Endothelial cell of umbilical vein (primary cell): ENCODE data around the gene SLC14A1. TPM values are rescaled to one million over a fixed set of nuclear protein-coding genes. Genes with fewer than 3 reads are reported as not detected.

Experiments used
- BruUV-seq: library from RNA; stranded (reverse); fragments of 400-500 nt; replicated peaks from 2 replicates; lab custom pipeline; 2021; lab: Mats Ljungman, UMichigan
- CTCF ChIA-PET: fragments of 300-600, 350-600 bp; sonication (Branson Sonifier 250); formaldehyde crosslinking; loops from one replicate; lab custom pipeline; 2021; ENCODE audit warnings: antibody characterized with exemption, inconsistent platforms; lab: Charles Lee
- POLR2A ChIA-PET: fragments of 300-600, 350-600 bp; sonication (Branson Sonifier 250); formaldehyde crosslinking; loops from one replicate; lab custom pipeline; 2021; ENCODE audit warnings: antibody characterized with exemption, inconsistent platforms; lab: Charles Lee
- DNase-seq: peaks from one replicate; pipeline ENCODE4 v3.0.0-alpha.2; 2011; ENCODE audit warnings: low read depth, low spot score
- FAIRE-seq: peaks from 2 replicates; lab custom pipeline; 2011; peaks lifted over from hg19 to GRCh38; lab: Jason Lieb, UNC
- H2AFZ ChIP-seq: 2 replicates; pipeline ENCODE4 v1.6.0; 2012; ENCODE audit warnings: low read depth, low read length, control low read depth, inconsistent platforms
- H3K27ac ChIP-seq: 2 replicates; pipeline ENCODE4 v1.5.1; 2011; ENCODE audit warnings: low read depth, mild to moderate bottlenecking, control low read depth, low read length, moderate library complexity; ENCODE audit not compliant: insufficient read depth
- H3K27me3 ChIP-seq, 2 experiments: 2 replicates each; pipeline versions ENCODE4 v1.6.0 to v1.6.1; 2011; ENCODE audit warnings: low read length in 2 of 2, mixed read lengths in 1 of 2; ENCODE audit not compliant: control insufficient read depth in 2 of 2, insufficient read depth in 2 of 2
- H3K36me3 ChIP-seq, 2 experiments: 2 replicates in 1 of 2; 3 replicates in 1 of 2; pipeline ENCODE4 v1.5.1; 2011; ENCODE audit warnings: low read length in 2 of 2, mild to moderate bottlenecking in 1 of 2, moderate library complexity in 1 of 2; ENCODE audit not compliant: control insufficient read depth in 2 of 2, insufficient read depth in 2 of 2; ENCODE audit errors: extremely low read depth in 1 of 2
- H3K4me1 ChIP-seq: 3 replicates; pipeline ENCODE4 v1.5.1; 2011; ENCODE audit warnings: mild to moderate bottlenecking, low read length; ENCODE audit not compliant: control insufficient read depth, insufficient read depth; ENCODE audit errors: extremely low read depth
- H3K4me2 ChIP-seq: 2 replicates; pipeline ENCODE4 v1.6.1; 2011; ENCODE audit warnings: low read length, control low read depth, mixed read lengths; ENCODE audit not compliant: insufficient read depth
- H3K4me3 ChIP-seq, 3 experiments: fragments of 200-600 bp in 1 of 3; sonication (generic), shearing (Covaris generic) in 1 of 3; replicated peaks in 1 of 3; 2 replicates each; pipeline ENCODE4 v1.5.1; 2011 to 2016; ENCODE audit warnings: control low read depth in 3 of 3, low read length in 3 of 3, mild to moderate bottlenecking in 2 of 3, inconsistent platforms in 1 of 3, low read depth in 1 of 3, moderate library complexity in 1 of 3; ENCODE audit not compliant: insufficient read depth in 1 of 3
- H3K79me2 ChIP-seq: 2 replicates; pipeline ENCODE4 v1.6.0; 2012; ENCODE audit warnings: low read length, inconsistent platforms; ENCODE audit not compliant: control insufficient read depth, insufficient read depth
- H3K9ac ChIP-seq: replicated peaks from 2 replicates; pipeline ENCODE3; 2011; ENCODE audit warnings: low read length, control low read depth; ENCODE audit not compliant: insufficient read depth; ENCODE audit errors: extremely low read depth
- H3K9me1 ChIP-seq: replicated peaks from 3 replicates; pipeline ENCODE4 v1.6.0; 2011; ENCODE audit warnings: mild to moderate bottlenecking, low read length; ENCODE audit not compliant: control insufficient read depth, insufficient read depth; ENCODE audit errors: extremely low read depth
- H3K9me3 ChIP-seq: replicated peaks from 2 replicates; pipeline ENCODE4 v1.5.1; 2012; ENCODE audit warnings: low read length, inconsistent platforms; ENCODE audit not compliant: control insufficient read depth, insufficient read depth
- H4K20me1 ChIP-seq: replicated peaks from 2 replicates; pipeline ENCODE3; 2011; ENCODE audit warnings: mild to moderate bottlenecking, low read length; ENCODE audit not compliant: control insufficient read depth, insufficient read depth; ENCODE audit errors: extremely low read depth
- EZH2 ChIP-seq: IDR thresholded peaks from 2 replicates; pipeline ENCODE4 v1.6.1; 2012; ENCODE audit warnings: borderline replicate concordance, low read depth, mild to moderate bottlenecking, moderate library complexity, low read length, inconsistent platforms; ENCODE audit not compliant: severe bottlenecking
- FOS ChIP-seq: IDR thresholded peaks from 2 replicates; pipeline ENCODE4 v1.6.1; 2011; ENCODE audit warnings: mild to moderate bottlenecking, low read length, moderate library complexity, borderline replicate concordance; ENCODE audit not compliant: insufficient read depth
- GATA2 ChIP-seq: IDR thresholded peaks from 2 replicates; pipeline ENCODE4 v1.7.0; 2011; ENCODE audit warnings: low read depth, mild to moderate bottlenecking, moderate library complexity, mixed read lengths, low read length; ENCODE audit not compliant: insufficient read length, insufficient read depth
- JUN ChIP-seq: IDR thresholded peaks from 2 replicates; pipeline ENCODE4 v1.6.1; 2011; ENCODE audit warnings: borderline replicate concordance, low read depth; ENCODE audit not compliant: insufficient read length, insufficient read depth
- MYC ChIP-seq: IDR thresholded peaks from one replicate; pipeline ENCODE4 v1.6.1; 2011; ENCODE audit warnings: mild to moderate bottlenecking, low read depth, low read length
- POLR2A ChIP-seq: IDR thresholded peaks from 2 replicates; pipeline ENCODE4 v1.6.1; 2012; ENCODE audit warnings: low read depth, mild to moderate bottlenecking, control low read depth, low read length
- POLR2AphosphoS5 ChIP-seq: IDR thresholded peaks from 2 replicates; pipeline ENCODE4 v1.6.1; 2012; ENCODE audit warnings: low read depth, mild to moderate bottlenecking, control low read depth, low read length, moderate library complexity; ENCODE audit not compliant: insufficient read depth
- dilution Hi-C: fragments of 300-500 bp; cut with MboI; formaldehyde crosslinking; loops from one replicate; pipeline ENCODE4 v1.15.0; 2019; ENCODE audit warnings: low sequenced_read_pairs; ENCODE audit not compliant: extremely low pct_ligation_motif_present
- intact Hi-C: fragments of 100-400 bp; cut with micrococcal nuclease; formaldehyde crosslinking; loops from one replicate; pipeline ENCODE4 v1.10.0; 2022
- polyA plus RNA-seq, 4 experiments: library from polyadenylated mRNA; depleted of rRNA in 3 of 4; stranded (reverse) in 3 of 4; unstranded in 1 of 4; fragments of >200 nt; gene quantifications; 2 replicates each; pipeline versions ENCODE4 v1.2.1 to v1.2.3, GENCODE V29; 2011 to 2012; ENCODE audit warnings: missing spikeins in 1 of 4
- total RNA-seq: library from RNA; stranded (reverse); gene quantifications from 2 replicates; pipeline ENCODE4 v1.2.3, GENCODE V29; 2021
- TF ChIP-seq, protein P1 (sequence below), 2 donors: IDR thresholded peaks; 1 replicate in 1 of 2; 2 replicates in 1 of 2; pipeline ENCODE4 v1.5.1; 2011; ENCODE audit warnings: low read length in 2 of 2, mild to moderate bottlenecking in 2 of 2, moderate library complexity in 2 of 2, control low read depth in 1 of 2, inconsistent platforms in 1 of 2, low read depth in 1 of 2; ENCODE audit not compliant: insufficient read depth in 1 of 2; ENCODE audit errors: extremely low read depth in 1 of 2
- TF ChIP-seq, protein P2 (sequence below): IDR thresholded peaks from 2 replicates; pipeline ENCODE4 v1.6.1; 2011; ENCODE audit not compliant: insufficient read depth, insufficient read length

The SLC14A1 gene
- total and polyA plus RNA-seq, 2 donors (not counting 3 experiments of a cell fraction or from before 2014, with no cell fraction given): not detected

DNA sequence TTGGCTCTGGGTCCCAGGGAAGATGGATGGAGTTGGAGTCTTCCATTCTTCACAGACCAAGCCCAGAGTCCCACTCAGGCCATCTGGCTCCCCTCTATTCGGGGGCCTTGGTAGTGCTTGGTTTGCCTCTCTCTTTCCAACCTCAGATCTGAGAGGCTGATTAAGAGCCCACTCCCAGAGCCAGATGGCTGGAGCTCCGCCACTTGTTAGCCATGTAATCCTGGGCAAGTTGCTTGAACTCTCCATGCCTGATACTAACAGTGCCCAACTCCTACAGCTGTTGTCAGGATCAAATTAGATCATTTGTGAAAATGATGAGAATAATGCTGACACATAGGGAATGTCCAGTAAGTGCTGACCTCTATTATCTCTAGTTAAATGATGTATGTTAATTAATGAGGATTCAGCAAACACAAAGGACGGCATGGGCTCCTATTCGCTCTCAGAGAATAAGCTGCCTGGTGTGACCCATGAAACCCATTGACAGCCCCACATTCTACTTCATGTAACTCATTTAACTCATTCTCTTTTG is 46.6 kb upstream of the SLC14A1 start:
- H3K9ac ChIP-seq: no peak overlapping the region
- intact Hi-C loops: no loop called here
- CTCF ChIA-PET: interaction anchor here (1.2 to 1.6 kb wide), 2 partner anchors 203 to 396 kb away, joined by 5 read pairs; no protein-coding TSS in a partner anchor

DNA sequence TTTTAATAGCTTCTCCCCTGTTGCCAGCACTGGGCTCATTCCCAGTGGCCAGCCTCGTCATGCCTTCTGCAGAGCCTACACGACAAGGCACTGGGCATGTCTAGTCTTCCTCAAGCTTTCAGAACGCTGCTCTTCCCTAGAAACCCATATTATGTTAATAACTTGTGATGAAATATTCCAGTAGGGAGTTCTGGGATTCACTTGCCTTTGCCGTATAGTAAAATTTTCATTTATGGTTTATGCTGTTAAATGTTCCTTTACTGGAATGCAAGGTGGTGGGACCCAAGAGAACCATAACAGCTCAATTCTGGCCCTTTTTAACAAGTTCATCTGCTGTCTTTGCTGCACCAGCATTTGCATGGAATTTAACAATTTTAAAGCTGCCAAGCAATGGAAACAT is 45.5 kb upstream of the SLC14A1 start:
- POLR2A ChIA-PET: no interaction called here
- CTCF ChIA-PET: interaction anchor here (1.4 to 1.6 kb wide), 2 partner anchors 14 to 202 kb away, joined by 3 to 5 read pairs; no protein-coding TSS in a partner anchor
- H2AFZ ChIP-seq: no peak overlapping the region

More for the DNA sequence above, 46.6 kb upstream of the SLC14A1 start:
- H3K9me1 ChIP-seq: no peaks in the 10 kb centered on the region
- no peaks in the 10 kb centered on the region for H3K36me3 ChIP-seq
- no peak overlapping the region for H3K4me3 ChIP-seq
- dilution Hi-C loops: no loop called here
- TF ChIP-seq POLR2AphosphoS5: no peak
- no peak for FAIRE-seq
- POLR2A ChIA-PET: no interaction called here
- no peaks in the 10 kb centered on the region for H3K79me2 ChIP-seq
- H3K4me1 ChIP-seq: no peaks in the 10 kb centered on the region
- H3K27ac ChIP-seq: no peak overlapping the region
- H3K27me3 ChIP-seq: peaks cover 2 to 6% of the 10 kb centered on the region in 2 experiments
- BruUV-seq: no TSS peak
- no peaks in the 10 kb centered on the region for H3K9me3 ChIP-seq
- DNase-seq: no peak
- no peak overlapping the region for H3K4me2 ChIP-seq
- H4K20me1 ChIP-seq: no peaks in the 10 kb centered on the region
- H2AFZ ChIP-seq: no peak overlapping the region

More for the DNA sequence above, 45.5 kb upstream of the SLC14A1 start:
- Histone ChIP-seq H3K79me2 (no peaks in the 10 kb centered on the region), H3K4me2 (no peak overlapping the region), H3K9me3 (no peaks in the 10 kb centered on the region), H3K4me3 (no peak overlapping the region), H3K9ac (no peak overlapping the region), H3K4me1 (no peaks in the 10 kb centered on the region), H3K27me3 (peaks cover 2 to 8% of the 10 kb centered on the region in 2 experiments), H4K20me1 (no peaks in the 10 kb centered on the region), H3K36me3 (no peaks in the 10 kb centered on the region), H3K9me1 (no peaks in the 10 kb centered on the region), H3K27ac (no peak overlapping the region)
- FAIRE-seq: no peak
- intact Hi-C loops (no loop called here), dilution Hi-C loops (no loop called here)
- no peak for DNase-seq
- no peak for TF ChIP-seq EZH2
- no peak for TF ChIP-seq GATA2
- TF ChIP-seq, protein P1, sequence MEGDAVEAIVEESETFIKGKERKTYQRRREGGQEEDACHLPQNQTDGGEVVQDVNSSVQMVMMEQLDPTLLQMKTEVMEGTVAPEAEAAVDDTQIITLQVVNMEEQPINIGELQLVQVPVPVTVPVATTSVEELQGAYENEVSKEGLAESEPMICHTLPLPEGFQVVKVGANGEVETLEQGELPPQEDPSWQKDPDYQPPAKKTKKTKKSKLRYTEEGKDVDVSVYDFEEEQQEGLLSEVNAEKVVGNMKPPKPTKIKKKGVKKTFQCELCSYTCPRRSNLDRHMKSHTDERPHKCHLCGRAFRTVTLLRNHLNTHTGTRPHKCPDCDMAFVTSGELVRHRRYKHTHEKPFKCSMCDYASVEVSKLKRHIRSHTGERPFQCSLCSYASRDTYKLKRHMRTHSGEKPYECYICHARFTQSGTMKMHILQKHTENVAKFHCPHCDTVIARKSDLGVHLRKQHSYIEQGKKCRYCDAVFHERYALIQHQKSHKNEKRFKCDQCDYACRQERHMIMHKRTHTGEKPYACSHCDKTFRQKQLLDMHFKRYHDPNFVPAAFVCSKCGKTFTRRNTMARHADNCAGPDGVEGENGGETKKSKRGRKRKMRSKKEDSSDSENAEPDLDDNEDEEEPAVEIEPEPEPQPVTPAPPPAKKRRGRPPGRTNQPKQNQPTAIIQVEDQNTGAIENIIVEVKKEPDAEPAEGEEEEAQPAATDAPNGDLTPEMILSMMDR (IDR thresholded peaks at IDR 0.05; ENCODE audit: extremely low read depth in 1 of 2, insufficient read depth in 1 of 2, low read depth in 1 of 2, low read length in 2 of 2): no peak
- TF ChIP-seq, protein P2, sequence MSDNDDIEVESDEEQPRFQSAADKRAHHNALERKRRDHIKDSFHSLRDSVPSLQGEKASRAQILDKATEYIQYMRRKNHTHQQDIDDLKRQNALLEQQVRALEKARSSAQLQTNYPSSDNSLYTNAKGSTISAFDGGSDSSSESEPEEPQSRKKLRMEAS: no peak
- no peak for TF ChIP-seq FOS
- no peak for TF ChIP-seq JUN
- TF ChIP-seq MYC: no peak
- no peak for TF ChIP-seq POLR2A
- TF ChIP-seq POLR2AphosphoS5: no peak
- no TSS peak for BruUV-seq
